OCI-LY1 (cell line): ENCODE data around the gene FOXR2.

Source experiments
- CTCF ChIP-seq: fragments of 200-600 bp; sonication (generic), shearing (Covaris generic); IDR thresholded peaks from 2 replicates; pipeline ENCODE4 v1.5.1; 2017; ENCODE audit warnings: mild to moderate bottlenecking, antibody characterized with exemption, low read length, moderate library complexity, mixed read lengths
- EZH2 ChIP-seq: fragments of 200-600 bp; sonication (generic), shearing (Covaris generic); IDR thresholded peaks from 2 replicates; pipeline ENCODE4 v1.8.0; 2017; ENCODE audit warnings: borderline replicate concordance, mixed run types, mild to moderate bottlenecking, antibody characterized with exemption, low read length, moderate library complexity, mixed read lengths

- TF ChIP-seq CTCF (no peak), EZH2 (no peak)
These were observed 29.4 kb upstream of the FOXR2 start for GRCh38 chrX:55593756-55594257.
